GM12892 (cell line): Measurements from ENCODE around the gene MB21D2.

Experiments
- POLR2A ChIP-seq: IDR thresholded peaks from 2 replicates; pipeline ENCODE4 v1.6.1; 2011; ENCODE audit warnings: low read depth, low read length, control low read depth
- POLR2AphosphoS5 ChIP-seq: IDR thresholded peaks from 2 replicates; pipeline ENCODE4 v1.6.1; 2011; ENCODE audit warnings: low read depth, low read length, control low read depth

DNA sequence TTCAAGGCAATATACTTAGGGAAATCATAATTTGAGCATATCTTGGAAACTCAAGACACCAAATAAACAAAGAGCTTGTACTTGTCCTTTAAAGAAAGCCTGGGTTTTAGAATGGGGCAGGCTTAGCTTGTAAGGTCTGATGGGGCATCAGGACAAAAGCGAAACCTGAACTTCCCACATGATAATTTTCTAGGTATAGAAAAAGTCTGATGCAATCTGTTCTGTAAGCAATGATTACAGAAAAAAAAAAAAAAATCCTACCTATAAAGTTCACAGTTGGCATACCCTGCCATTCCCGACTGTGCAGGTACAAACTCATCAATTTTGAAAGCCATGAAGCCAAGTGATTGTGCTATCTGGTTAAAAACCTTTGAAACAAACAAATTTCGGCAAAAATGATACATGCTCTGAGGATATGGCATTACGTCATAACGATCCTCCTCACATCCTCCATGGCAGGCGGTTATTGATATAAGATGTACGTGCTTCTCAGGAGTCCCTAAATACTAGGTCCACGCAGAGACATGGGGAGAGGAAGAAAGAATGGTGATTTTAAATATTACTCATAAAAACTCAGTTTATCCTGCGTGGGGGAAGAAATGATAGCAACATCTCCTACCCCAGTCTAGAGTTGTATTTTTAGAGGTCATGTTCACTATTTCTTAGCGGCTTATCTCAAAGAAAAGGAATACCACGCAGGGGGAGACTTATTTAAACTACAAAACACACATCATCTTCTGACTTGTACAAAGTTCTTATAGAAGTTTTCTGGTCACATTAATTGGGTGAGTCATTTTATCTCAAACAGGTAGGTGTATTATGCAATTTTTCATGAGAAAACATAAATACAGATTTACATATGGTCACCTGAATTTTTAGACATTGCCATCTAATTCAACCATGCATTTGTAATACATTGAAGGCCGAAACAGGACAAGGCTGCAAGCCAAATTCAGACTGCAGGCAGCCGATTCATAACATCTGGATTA, 27.0 kb downstream of the MB21D2 start:
- TF ChIP-seq POLR2AphosphoS5 (no peak), POLR2A (no peak)
